SU-DHL-6 (cell line): ENCODE data around the gene IGF2R.

Source experiments
- H2AFZ ChIP-seq: fragments of 200-600 bp; sonication (generic); 2 replicates; pipeline ENCODE4 v1.6.1; 2014; ENCODE audit warnings: low read depth, mild to moderate bottlenecking, moderate library complexity, mixed read lengths, antibody characterized with exemption, low read length; ENCODE audit not compliant: severe bottlenecking
- H3F3A ChIP-seq: fragments of 200-600 bp; shearing (Covaris generic); 2 replicates; pipeline ENCODE4 v1.6.0; 2016; ENCODE audit warnings: antibody characterized with exemption, mild to moderate bottlenecking; ENCODE audit not compliant: insufficient read depth
- H3K27ac ChIP-seq: fragments of 200-600 bp; sonication (generic); 2 replicates; pipeline ENCODE4 v1.5.1; 2016; ENCODE audit warnings: low read depth, mild to moderate bottlenecking, low read length, moderate library complexity, mixed read lengths
- H3K27me3 ChIP-seq: fragments of 200-600 bp; sonication (generic), shearing (Covaris generic); 2 replicates; pipeline ENCODE4 v1.6.0; 2014; ENCODE audit warnings: mild to moderate bottlenecking, low read length
- H3K36me3 ChIP-seq: fragments of 200-600 bp; sonication (generic); 2 replicates; pipeline ENCODE4 v1.6.1; 2014; ENCODE audit warnings: mild to moderate bottlenecking, low read length, mixed read lengths
- H3K4me2 ChIP-seq: fragments of 300-600, 200-600 bp; shearing (Covaris generic), sonication (generic); 2 replicates; pipeline ENCODE4 v1.6.0; 2014; ENCODE audit warnings: low read length, low read depth, mild to moderate bottlenecking; ENCODE audit not compliant: poor library complexity, severe bottlenecking
- H3K4me3 ChIP-seq: fragments of 200-600 bp; sonication (generic); 2 replicates; pipeline ENCODE4 v1.5.1; 2014; ENCODE audit warnings: antibody characterized with exemption, low read length, mild to moderate bottlenecking, mixed read lengths; ENCODE audit not compliant: insufficient read depth, poor library complexity, severe bottlenecking
- H3K79me2 ChIP-seq: fragments of 200-600 bp; sonication (generic); 2 replicates; pipeline ENCODE4 v1.6.1; 2014; ENCODE audit warnings: mild to moderate bottlenecking, low read length, moderate library complexity; ENCODE audit not compliant: insufficient read depth
- H3K9ac ChIP-seq: fragments of 200-600 bp; sonication (generic); 2 replicates; pipeline ENCODE4 v1.7.0; 2014; ENCODE audit warnings: mild to moderate bottlenecking, low read length
- H3K9me2 ChIP-seq: fragments of 200-600 bp; sonication (generic); replicated peaks from 2 replicates; pipeline ENCODE4 v1.6.1; 2014; ENCODE audit warnings: low read length; ENCODE audit not compliant: insufficient read depth
- H3K9me3 ChIP-seq: fragments of 200-600 bp; sonication (generic); 2 replicates; pipeline ENCODE4 v1.6.1; 2014; ENCODE audit warnings: low read length, mixed read lengths; ENCODE audit not compliant: insufficient read depth
- H4K20me1 ChIP-seq: fragments of 200-600 bp; sonication (generic); 2 replicates; pipeline ENCODE4 v1.6.1; 2014; ENCODE audit warnings: low read depth, mild to moderate bottlenecking, antibody characterized with exemption, low read length, moderate library complexity, mixed read lengths
- CTCF ChIP-seq: fragments of 200-600 bp; sonication (generic); IDR thresholded peaks from one replicate; pipeline ENCODE4 v1.5.1; 2017; ENCODE audit warnings: antibody characterized with exemption, mild to moderate bottlenecking, low read length, moderate library complexity; ENCODE audit not compliant: insufficient read depth, poor library complexity, severe bottlenecking
- EZH2phosphoT487 ChIP-seq: fragments of 200-600 bp; sonication (generic), shearing (Covaris generic); conservative IDR thresholded peaks from 2 replicates; pipeline ENCODE4 v1.6.1; 2018; ENCODE audit warnings: mild to moderate bottlenecking, antibody characterized with exemption, low read length, moderate library complexity, mixed read lengths

IGF2R gene

GRCh38 chr6:160071805-160072690 lies 103.2 kb downstream of the IGF2R start:
- no peaks in the 10 kb centered on the region for H3K27me3 ChIP-seq
- no peaks in the 10 kb centered on the region for H3K9me2 ChIP-seq
- no peaks in the 10 kb centered on the region for H3F3A ChIP-seq
- H3K9ac ChIP-seq, result no peak overlapping the region
- TF ChIP-seq CTCF, result no peak
- TF ChIP-seq EZH2phosphoT487, result no peak
- H3K36me3 ChIP-seq, result no peaks in the 10 kb centered on the region
- no peak overlapping the region for H2AFZ ChIP-seq
- no peaks in the 10 kb centered on the region for H3K9me3 ChIP-seq
- no peak overlapping the region for H3K4me3 ChIP-seq
- H3K79me2 ChIP-seq, result no peaks in the 10 kb centered on the region
- H4K20me1 ChIP-seq, result no peaks in the 10 kb centered on the region; the same call in 1 of the 2 replicates
- no peak overlapping the region for H3K4me2 ChIP-seq
- no peak overlapping the region for H3K27ac ChIP-seq

- TF ChIP-seq EZH2phosphoT487 (no peak), CTCF (no peak)
- Histone ChIP-seq H3K36me3 (no peaks in the 10 kb centered on the region), H3K9me2 (no peaks in the 10 kb centered on the region), H3K4me3 (no peak overlapping the region), H3K27ac (no peak overlapping the region), H3K4me2 (no peak overlapping the region), H3K27me3 (no peaks in the 10 kb centered on the region), H4K20me1 (no peaks in the 10 kb centered on the region; the same call in 1 of the 2 replicates), H3K79me2 (no peaks in the 10 kb centered on the region), H3F3A (no peaks in the 10 kb centered on the region), H3K9me3 (no peaks in the 10 kb centered on the region), H2AFZ (no peak overlapping the region), H3K9ac (no peak overlapping the region)
Observed at GRCh38 chr6:160073272-160073671, 104.4 kb downstream of the IGF2R start.

- Histone ChIP-seq H3K36me3 (no peaks in the 10 kb centered on the region), H3K9ac (no peak overlapping the region), H3K4me3 (no peak overlapping the region), H3K9me2 (no peaks in the 10 kb centered on the region), H3K4me2 (no peak overlapping the region), H4K20me1 (no peaks in the 10 kb centered on the region), H3K27ac (no peak overlapping the region), H3K27me3 (no peaks in the 10 kb centered on the region), H3K9me3 (no peaks in the 10 kb centered on the region), H3K79me2 (no peaks in the 10 kb centered on the region), H3F3A (no peaks in the 10 kb centered on the region), H2AFZ (no peak overlapping the region)
- TF ChIP-seq EZH2phosphoT487, result no peak
- TF ChIP-seq CTCF, result no peak
Observed at GRCh38 chr6:160076009-160076408, 107.1 kb downstream of the IGF2R start.
